PC-9 (cell line): ENCODE data around the gene GAN.

ENCODE experiments used
- CTCF ChIP-seq: fragments of 200-600 bp; sonication (generic); conservative IDR thresholded peaks from 2 replicates; pipeline ENCODE4 v1.6.1; 2017; ENCODE audit warnings: mixed run types, antibody characterized with exemption, mild to moderate bottlenecking, moderate library complexity
- EZH2 ChIP-seq: fragments of 200-600 bp; sonication (generic); IDR thresholded peaks from 2 replicates; pipeline ENCODE4 v1.8.0; 2017; ENCODE audit warnings: antibody characterized with exemption, low read depth

GRCh38 chr16:81419806-81420205 lies 105.0 kb downstream of the GAN start:
- TF ChIP-seq EZH2 (no peak), CTCF (no peak)
